GM23338 (cell line): ENCODE measurements around the gene RLF.

Experiments
- CREB1 ChIP-seq: fragments of 250-450 bp; sonication (Bioruptor Pico); IDR thresholded peaks from 2 replicates; pipeline ENCODE4 v1.5.0; 2020; ENCODE audit warnings: low read depth, mild to moderate bottlenecking, moderate library complexity
- EZH2 ChIP-seq: fragments of 200-600 bp; sonication (generic); IDR thresholded peaks from one replicate; pipeline ENCODE4 v1.8.0; 2017; ENCODE audit warnings: antibody characterized with exemption, mild to moderate bottlenecking, low read depth; ENCODE audit not compliant: unreplicated experiment
- EZH2phosphoT487 ChIP-seq: fragments of 200-600 bp; sonication (generic); IDR thresholded peaks from one replicate; pipeline ENCODE4 v1.8.1; 2018; ENCODE audit warnings: antibody characterized with exemption; ENCODE audit not compliant: unreplicated experiment
- JUNB ChIP-seq: IDR thresholded peaks from one replicate; pipeline ENCODE4 v1.6.1; 2016; ENCODE audit warnings: antibody characterized with exemption; ENCODE audit not compliant: unreplicated experiment
- POLR2AphosphoS5 ChIP-seq: IDR thresholded peaks from 2 replicates; pipeline ENCODE4 v1.6.1; 2016; ENCODE audit warnings: antibody characterized with exemption, low read depth
- STAT1 ChIP-seq: IDR thresholded peaks from one replicate; pipeline ENCODE4 v1.6.1; 2016; ENCODE audit warnings: antibody characterized with exemption; ENCODE audit not compliant: unreplicated experiment
- ZNF114 ChIP-seq: fragments of 250-450 bp; sonication (Bioruptor Pico); IDR thresholded peaks from 2 replicates; pipeline ENCODE4 v1.5.0; 2020; ENCODE audit warnings: mild to moderate bottlenecking, moderate library complexity
- ZNF331 ChIP-seq: fragments of 250-450 bp; sonication (Bioruptor Pico); IDR thresholded peaks from 2 replicates; pipeline ENCODE4 v1.5.0; 2020; ENCODE audit warnings: low read depth, mild to moderate bottlenecking, moderate library complexity
- TF ChIP-seq, protein P1 (sequence below), 2 experiments: fragments of 200-600 bp in 1 of 2; sonication (generic) in 1 of 2; conservative IDR thresholded peaks; 2 replicates each; pipeline versions ENCODE4 v1.5.1 to v1.6.1; 2016 to 2017; ENCODE audit warnings: antibody characterized with exemption in 2 of 2, low read depth in 2 of 2, mild to moderate bottlenecking in 2 of 2, moderate library complexity in 1 of 2
- TF ChIP-seq, protein P2 (sequence below): IDR thresholded peaks from 2 replicates; pipeline ENCODE4 v1.6.1; 2016; ENCODE audit warnings: antibody characterized with exemption
- TF ChIP-seq, protein P3 (sequence below): IDR thresholded peaks from one replicate; pipeline ENCODE4 v1.6.1; 2018; ENCODE audit warnings: antibody characterized with exemption; ENCODE audit not compliant: unreplicated experiment

DNA sequence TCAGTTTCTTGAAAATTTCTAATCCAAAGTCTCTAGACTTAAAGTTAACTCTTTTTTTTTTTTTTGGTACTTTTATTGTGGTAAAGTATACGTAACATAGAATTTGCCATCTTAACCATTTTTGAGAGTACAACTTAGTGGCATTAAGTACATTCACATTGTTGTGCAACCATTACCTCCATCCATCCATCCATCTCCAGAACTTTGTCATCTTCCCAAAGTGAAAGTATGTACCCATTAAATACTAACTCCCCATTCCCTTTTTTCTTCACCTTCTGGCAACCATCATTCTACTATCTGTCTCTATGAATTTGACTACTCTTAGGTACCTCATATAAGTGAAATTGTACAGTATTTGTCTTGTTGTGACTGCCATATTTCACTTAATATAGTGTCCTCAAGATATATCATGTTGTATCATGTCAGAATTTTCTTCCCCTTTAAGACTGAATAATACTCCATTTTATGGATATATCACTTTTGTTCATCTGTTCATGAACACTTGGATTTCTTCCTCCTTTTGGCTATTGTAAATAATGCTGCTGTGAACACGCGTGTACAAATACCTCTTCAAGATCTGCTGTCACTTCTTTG lies 18.4 kb downstream of the RLF start:
- TF ChIP-seq, protein P1, sequence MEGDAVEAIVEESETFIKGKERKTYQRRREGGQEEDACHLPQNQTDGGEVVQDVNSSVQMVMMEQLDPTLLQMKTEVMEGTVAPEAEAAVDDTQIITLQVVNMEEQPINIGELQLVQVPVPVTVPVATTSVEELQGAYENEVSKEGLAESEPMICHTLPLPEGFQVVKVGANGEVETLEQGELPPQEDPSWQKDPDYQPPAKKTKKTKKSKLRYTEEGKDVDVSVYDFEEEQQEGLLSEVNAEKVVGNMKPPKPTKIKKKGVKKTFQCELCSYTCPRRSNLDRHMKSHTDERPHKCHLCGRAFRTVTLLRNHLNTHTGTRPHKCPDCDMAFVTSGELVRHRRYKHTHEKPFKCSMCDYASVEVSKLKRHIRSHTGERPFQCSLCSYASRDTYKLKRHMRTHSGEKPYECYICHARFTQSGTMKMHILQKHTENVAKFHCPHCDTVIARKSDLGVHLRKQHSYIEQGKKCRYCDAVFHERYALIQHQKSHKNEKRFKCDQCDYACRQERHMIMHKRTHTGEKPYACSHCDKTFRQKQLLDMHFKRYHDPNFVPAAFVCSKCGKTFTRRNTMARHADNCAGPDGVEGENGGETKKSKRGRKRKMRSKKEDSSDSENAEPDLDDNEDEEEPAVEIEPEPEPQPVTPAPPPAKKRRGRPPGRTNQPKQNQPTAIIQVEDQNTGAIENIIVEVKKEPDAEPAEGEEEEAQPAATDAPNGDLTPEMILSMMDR (conservative IDR thresholded peaks at IDR 0.05; ENCODE audit: low read depth in 2 of 2) = no peak
- no peak for TF ChIP-seq JUNB
- no peak for TF ChIP-seq POLR2AphosphoS5
- TF ChIP-seq, protein P2, sequence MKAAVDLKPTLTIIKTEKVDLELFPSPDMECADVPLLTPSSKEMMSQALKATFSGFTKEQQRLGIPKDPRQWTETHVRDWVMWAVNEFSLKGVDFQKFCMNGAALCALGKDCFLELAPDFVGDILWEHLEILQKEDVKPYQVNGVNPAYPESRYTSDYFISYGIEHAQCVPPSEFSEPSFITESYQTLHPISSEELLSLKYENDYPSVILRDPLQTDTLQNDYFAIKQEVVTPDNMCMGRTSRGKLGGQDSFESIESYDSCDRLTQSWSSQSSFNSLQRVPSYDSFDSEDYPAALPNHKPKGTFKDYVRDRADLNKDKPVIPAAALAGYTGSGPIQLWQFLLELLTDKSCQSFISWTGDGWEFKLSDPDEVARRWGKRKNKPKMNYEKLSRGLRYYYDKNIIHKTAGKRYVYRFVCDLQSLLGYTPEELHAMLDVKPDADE = no peak
- no peak for TF ChIP-seq EZH2
- no peak for TF ChIP-seq EZH2phosphoT487
- no peak for TF ChIP-seq ZNF331
- no peak for TF ChIP-seq CREB1 (CRISPR knock-in tag)
- no peak for TF ChIP-seq STAT1
- TF ChIP-seq, protein P3, sequence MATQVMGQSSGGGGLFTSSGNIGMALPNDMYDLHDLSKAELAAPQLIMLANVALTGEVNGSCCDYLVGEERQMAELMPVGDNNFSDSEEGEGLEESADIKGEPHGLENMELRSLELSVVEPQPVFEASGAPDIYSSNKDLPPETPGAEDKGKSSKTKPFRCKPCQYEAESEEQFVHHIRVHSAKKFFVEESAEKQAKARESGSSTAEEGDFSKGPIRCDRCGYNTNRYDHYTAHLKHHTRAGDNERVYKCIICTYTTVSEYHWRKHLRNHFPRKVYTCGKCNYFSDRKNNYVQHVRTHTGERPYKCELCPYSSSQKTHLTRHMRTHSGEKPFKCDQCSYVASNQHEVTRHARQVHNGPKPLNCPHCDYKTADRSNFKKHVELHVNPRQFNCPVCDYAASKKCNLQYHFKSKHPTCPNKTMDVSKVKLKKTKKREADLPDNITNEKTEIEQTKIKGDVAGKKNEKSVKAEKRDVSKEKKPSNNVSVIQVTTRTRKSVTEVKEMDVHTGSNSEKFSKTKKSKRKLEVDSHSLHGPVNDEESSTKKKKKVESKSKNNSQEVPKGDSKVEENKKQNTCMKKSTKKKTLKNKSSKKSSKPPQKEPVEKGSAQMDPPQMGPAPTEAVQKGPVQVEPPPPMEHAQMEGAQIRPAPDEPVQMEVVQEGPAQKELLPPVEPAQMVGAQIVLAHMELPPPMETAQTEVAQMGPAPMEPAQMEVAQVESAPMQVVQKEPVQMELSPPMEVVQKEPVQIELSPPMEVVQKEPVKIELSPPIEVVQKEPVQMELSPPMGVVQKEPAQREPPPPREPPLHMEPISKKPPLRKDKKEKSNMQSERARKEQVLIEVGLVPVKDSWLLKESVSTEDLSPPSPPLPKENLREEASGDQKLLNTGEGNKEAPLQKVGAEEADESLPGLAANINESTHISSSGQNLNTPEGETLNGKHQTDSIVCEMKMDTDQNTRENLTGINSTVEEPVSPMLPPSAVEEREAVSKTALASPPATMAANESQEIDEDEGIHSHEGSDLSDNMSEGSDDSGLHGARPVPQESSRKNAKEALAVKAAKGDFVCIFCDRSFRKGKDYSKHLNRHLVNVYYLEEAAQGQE = no peak
- no peak for TF ChIP-seq ZNF114 (CRISPR knock-in tag)
